Measurements from ENCODE around the gene BPTF.

BPTF gene

GRCh38 chr17:67833134-67833533, 7.8 kb downstream of the BPTF start:
- H3K36me3 Mint-ChIP-seq (ENCODE audit: low read depth): peaks cover 15% of the 10 kb centered on the region
- no peak for TF ChIP-seq CTCF (IDR thresholded peaks at IDR 0.05; ENCODE audit: unreplicated experiment in 3 of 3)
- H3K27me3 Mint-ChIP-seq (ENCODE audit: low read depth): no peaks in the 10 kb centered on the region
- peaks cover 54% of the 10 kb centered on the region for H3K4me1 Mint-ChIP-seq
- H3K9me3 Mint-ChIP-seq: no peaks in the 10 kb centered on the region
- H3K4me3 Mint-ChIP-seq: no peak overlapping the region
- H3K27ac Mint-ChIP-seq: no peak overlapping the region

- Mint-ChIP-seq H3K27ac (peak overlapping the region in 1 of 3 experiments; percentile 21), H3K9me3 (no peaks in the 10 kb centered on the region), H3K4me1 (peaks cover 47% of the 10 kb centered on the region), H3K4me3 (no peak overlapping the region), H3K27me3 (ENCODE audit: low read depth) (no peaks in the 10 kb centered on the region), H3K36me3 (ENCODE audit: low read depth) (peaks cover 15% of the 10 kb centered on the region)
- peak in 1 of 3 experiments; percentile 14 for TF ChIP-seq CTCF (IDR thresholded peaks at IDR 0.05; ENCODE audit: unreplicated experiment in 3 of 3)
These were observed 8.8 kb downstream of the BPTF start for GRCh38 chr17:67833946-67834631.

- Mint-ChIP-seq H3K27me3 (ENCODE audit: low read depth) (no peaks in the 10 kb centered on the region), H3K27ac (no peak overlapping the region), H3K4me3 (no peak overlapping the region), H3K9me3 (no peaks in the 10 kb centered on the region), H3K4me1 (peaks cover 41% of the 10 kb centered on the region), H3K36me3 (ENCODE audit: low read depth) (peaks cover 15% of the 10 kb centered on the region)
- no peak for TF ChIP-seq CTCF (IDR thresholded peaks at IDR 0.05; ENCODE audit: unreplicated experiment in 3 of 3)
These were observed 9.3 kb downstream of the BPTF start for GRCh38 chr17:67834634-67835033.

- no peaks in the 10 kb centered on the region for H3K9me3 Mint-ChIP-seq
- peaks cover 26% of the 10 kb centered on the region for H3K4me1 Mint-ChIP-seq
- no peaks in the 10 kb centered on the region for H3K27me3 Mint-ChIP-seq (ENCODE audit: low read depth)
- H3K36me3 Mint-ChIP-seq (ENCODE audit: low read depth): peaks cover 21% of the 10 kb centered on the region
- H3K4me3 Mint-ChIP-seq: no peak overlapping the region
- peak overlapping the region; percentile 56 to 81 (median 65) for H3K27ac Mint-ChIP-seq
- no peak for TF ChIP-seq CTCF (IDR thresholded peaks at IDR 0.05; ENCODE audit: unreplicated experiment in 3 of 3)
These were observed 11.1 kb downstream of the BPTF start for GRCh38 chr17:67836205-67836987.

- Mint-ChIP-seq H3K4me1 (peaks cover 24% of the 10 kb centered on the region), H3K4me3 (no peak overlapping the region), H3K27me3 (ENCODE audit: low read depth) (no peaks in the 10 kb centered on the region), H3K27ac (no peak overlapping the region), H3K9me3 (no peaks in the 10 kb centered on the region), H3K36me3 (ENCODE audit: low read depth) (peaks cover 25% of the 10 kb centered on the region)
- TF ChIP-seq CTCF (IDR thresholded peaks at IDR 0.05; ENCODE audit: unreplicated experiment in 3 of 3): no peak
These were observed 12.7 kb downstream of the BPTF start for GRCh38 chr17:67837965-67838364.
